GM21367 (cell line): Measurements from ENCODE around the gene CCDC142.
"Not testable (repeated sequence)": the region's sequence is repeated elsewhere in the genome, so short reads cannot be mapped to it uniquely, and the experiment has no call there.

Source experiments
- ATAC-seq: cut with Tn5 transposase; IDR thresholded peaks from one replicate; pipeline ENCODE4 v1.9.1; 2021; ENCODE audit not compliant: unreplicated experiment

Gene CCDC142

DNA sequence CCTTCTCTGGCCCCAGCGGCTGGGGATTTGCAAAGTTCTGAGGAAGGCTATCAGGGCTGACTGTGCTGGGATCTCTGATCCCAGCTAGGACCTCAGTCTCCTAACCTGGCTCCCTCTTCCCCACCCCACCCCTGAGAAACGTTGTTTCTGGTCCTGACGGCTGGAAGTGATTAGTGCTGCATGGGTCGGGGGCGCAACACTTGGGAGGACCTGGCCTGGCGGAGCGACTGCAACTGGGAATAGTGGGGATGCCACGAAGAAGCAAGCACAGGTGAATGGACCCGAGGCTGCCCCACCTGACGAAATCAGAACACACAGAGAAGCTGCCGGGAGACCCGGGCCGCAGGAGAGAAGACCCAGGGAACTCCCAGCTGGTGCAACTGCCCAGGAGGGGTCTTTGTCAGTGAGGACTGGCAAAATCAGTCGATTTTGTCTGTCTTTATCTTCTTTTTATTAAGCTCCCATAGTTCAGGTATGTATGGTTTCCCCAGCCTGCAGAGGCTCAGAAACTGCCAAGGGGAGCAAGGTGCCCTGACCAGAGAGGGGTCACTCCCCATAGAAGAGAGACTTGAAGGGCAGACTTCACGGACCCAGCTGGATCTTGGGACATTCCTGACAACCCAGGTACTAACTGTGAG, 17.3 kb upstream of the CCDC142 start:
- ATAC-seq, result no peak

GRCh38 chr2:74499267-74499939, 16.6 kb upstream of the CCDC142 start, which contains the start of gene LBX2:
LBX2 (minus strand) TSS chr2:74499603; CDS start chr2:74499537, 66 bp downstream.
- ATAC-seq, result no peak

DNA sequence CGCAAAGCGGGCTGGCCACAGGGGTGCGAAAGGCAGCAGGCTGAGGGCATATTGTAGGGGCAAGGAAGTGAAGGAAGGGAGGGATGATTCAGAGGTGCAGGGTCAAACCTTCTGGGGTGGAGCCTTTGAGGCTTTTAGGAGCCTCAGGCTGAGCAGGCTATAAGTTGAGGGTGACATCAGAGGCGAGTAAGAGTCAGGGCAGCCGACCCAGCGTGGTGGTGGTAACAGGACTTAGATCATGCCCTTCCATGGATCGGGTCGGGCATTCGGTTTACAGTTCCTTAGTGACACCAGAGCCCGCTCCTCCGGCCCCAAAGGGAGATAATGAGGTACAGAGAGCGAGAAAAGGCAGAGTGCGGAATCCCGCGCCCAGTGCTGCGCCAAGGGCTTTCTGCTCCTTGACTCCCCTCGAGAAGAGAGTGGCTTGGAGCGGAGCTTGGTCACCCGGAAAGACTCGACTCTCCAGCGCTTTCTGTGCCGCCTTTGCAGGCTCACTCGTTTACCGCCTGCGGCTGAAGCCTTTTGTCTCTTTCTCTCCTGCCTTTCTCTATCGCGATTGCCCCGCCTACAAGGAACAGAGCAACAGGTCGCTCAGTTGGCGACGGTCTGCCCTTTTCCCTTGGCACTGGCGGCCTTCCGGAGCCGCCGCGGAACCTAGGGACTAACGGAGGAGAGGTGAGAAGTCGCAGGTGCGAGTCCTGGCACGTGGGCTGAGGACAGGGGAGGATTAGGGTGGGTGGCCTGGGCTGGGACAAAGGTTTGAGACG, 15.9 kb upstream of the CCDC142 start:
- ATAC-seq, result no peak

DNA sequence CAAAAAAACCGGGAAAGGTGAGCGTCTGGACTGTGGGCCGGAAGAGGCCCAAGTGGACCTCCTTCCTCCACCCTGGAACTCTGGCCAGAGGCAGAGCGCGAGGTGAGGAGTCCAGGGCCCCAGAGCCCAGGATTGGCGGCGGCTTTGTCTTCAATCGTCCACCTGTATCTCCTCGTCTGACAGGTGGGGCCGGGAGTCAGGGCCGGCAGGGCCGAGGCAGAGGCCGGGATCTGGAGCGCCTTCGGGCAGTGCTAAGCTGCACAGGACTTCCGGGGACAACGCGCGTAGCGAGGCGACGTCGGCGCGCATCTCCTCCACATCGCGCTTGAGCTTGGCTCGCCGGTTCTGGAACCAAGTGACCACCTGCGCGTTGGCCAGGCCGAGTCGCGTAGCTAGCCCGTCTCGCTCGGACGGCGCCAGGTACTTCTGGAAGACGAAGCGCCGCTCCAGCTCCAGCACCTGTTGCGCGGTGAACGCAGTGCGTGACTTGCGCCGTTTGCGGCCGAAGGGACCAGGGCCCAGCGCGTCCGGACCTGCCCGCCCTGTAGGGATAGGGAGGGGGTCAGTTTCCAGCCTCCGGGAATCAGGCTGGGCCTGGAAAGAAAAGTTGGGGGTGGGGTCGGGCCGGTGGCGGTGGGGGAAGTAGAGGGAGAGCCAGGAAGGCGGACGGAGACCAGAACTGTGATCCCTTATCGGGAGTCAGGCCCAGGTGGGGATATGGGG, 15.1 kb upstream of the CCDC142 start:
- ATAC-seq, result no peak

DNA sequence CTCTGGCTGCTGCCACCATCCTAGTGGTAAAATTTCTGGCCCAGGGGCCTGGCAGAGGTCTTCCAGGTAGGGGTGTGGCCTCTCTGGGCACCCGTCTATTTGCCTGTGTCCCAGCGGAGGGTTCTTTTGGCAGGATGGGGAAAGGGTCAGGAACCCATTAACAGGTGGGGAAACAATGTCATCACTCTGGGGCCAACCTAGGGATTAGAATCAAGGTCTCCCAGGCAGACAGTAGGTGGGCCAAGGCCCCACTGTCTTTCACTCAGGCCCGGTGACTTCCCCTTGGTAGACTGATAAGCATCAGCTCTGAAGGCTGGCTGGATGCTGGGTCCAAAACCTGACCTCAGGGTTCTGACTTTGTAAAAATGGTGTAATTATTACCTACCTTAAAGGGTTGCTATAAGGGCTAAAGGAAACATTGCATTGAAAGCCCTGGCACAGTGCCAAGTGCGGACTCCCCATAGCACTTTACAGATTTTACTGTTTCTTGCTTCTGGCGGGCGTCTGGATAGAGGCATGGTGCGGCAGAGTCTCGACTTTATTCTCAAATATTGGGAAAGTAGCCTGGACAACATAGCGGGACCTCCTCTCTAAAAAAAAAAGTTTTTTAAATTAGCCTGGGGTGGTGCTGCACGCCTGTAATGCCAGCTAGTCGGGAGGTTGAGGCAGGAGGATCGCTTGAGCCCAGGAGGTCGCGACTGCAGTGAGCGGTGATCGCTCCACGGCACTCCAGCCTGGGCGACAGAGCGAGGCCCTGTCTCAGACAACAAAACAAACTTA, 14.4 kb upstream of the CCDC142 start:
- no peak for ATAC-seq

DNA sequence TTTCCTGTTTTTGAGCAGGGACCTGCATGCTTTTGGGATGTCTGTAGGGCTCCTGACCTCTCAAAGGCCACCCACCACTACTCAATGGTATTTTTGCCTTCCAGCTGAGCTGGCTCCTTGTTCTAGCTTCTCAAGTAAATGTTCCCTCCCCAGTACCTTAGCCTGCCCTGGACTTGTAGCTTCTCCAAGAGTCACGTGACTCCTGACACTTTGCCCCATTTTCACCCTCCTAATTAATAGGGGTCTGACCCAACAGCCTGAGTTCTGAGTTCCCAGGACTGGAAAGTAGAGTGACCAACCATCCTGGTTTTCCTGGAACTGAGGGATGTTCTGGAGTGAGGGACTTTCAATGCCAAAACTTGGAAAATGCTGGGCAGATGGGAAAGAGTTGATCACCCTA, 12.6 kb upstream of the CCDC142 start:
- no peak for ATAC-seq

DNA sequence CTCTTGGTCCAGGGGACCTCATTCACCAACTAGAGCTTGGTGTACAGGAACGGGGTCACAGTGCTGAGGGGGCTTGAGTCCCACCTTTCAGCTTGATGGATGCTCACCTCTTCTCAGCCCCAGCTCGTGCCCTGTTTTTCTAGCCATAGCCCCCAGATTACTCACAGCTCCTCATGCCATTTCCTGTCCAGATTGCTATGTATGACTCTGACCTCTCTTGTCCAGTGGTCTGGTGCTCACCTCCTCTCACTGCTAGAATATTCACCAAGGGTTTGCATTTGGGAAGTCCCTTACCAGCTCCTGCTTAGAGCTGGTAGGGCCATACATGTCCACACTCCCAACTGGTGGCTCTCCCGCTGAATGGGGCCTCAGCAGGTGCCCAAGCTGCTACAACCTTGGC, 10.7 kb upstream of the CCDC142 start:
- no peak for ATAC-seq

DNA sequence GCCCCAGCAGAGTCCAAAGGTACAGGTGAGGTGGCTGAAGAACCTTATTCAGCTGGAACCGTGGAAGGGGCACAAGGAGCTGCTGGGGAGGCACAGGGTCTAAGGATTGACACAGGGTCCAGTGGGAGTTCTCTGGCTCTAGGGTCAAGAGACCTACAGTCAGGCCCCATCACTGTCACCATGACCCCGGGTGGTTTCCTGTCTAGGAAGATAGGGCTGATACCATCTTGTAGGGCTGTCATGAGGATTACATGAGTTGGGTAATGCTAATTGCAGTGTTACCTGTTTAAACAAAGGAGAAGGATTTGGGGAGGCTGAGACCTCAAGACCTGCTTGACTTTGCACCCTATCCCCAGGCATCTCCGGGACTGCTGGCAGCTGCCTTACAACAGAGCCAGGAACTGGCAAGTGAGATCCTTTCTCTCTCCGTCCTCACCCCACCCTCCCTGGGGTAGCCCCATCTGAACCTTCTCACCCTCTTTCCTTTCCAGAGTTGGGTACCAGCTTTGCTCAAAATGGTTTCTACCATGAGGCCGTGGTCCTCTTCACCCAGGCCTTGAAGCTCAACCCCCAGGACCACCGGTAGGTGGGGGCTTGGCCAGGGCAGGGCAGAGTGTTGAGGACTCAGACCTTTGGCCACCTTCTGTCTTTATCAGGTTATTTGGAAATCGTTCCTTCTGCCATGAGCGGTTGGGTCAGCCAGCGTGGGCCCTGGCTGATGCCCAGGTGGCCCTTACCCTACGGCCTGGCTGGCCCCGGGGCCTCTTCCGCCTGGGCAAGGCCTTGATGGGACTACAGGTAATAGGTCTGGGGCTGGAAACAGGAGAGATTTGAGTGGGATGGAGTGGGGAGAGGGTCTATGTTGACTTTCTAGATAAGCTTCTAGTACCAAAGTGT, 9.1 kb upstream of the CCDC142 start:
- ATAC-seq, result no peak

- ATAC-seq, result no peak
Measured at GRCh38 chr2:74489906-74490305, 7.1 kb upstream of the CCDC142 start.

DNA sequence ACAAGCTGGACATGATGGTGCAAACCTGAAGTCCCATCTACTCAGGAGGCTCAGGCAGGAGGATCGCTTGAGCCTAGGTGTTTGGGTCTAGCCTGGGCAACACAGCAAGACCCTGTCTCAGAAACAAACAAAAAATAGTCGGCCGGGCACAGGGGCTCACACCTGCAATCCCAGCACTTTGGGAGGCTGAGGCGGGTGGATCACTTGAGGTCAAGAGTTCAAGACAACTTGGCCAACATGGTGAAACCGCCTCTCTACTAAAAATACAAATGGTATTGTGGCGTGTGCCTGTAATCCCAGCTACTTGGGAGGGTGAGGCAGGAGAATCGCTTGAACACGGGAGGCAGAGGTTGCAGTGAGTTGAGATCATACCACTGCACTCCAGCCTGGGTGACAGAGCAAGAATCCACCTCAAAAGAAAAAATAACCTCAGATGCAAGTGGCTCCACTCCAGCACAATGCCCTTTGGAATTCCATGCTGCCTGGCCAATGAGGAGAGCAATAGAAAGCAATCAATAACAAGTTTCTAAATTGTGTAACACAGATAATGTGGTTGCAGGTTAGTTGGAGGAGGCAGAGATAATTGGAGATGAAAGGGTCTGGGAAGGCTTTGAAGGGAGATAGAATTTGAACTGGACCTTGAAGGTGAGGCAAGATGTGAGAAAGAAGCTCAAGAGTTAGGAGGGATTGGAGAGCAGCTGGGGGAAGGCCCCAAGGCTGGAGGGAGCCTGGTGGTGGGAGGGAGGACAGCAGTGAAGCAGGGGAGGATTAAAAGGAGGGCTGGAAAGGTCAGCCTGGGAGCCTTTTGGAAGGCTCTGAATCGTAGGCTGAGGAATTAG, 6.1 kb upstream of the CCDC142 start:
- ATAC-seq, result no peak

DNA sequence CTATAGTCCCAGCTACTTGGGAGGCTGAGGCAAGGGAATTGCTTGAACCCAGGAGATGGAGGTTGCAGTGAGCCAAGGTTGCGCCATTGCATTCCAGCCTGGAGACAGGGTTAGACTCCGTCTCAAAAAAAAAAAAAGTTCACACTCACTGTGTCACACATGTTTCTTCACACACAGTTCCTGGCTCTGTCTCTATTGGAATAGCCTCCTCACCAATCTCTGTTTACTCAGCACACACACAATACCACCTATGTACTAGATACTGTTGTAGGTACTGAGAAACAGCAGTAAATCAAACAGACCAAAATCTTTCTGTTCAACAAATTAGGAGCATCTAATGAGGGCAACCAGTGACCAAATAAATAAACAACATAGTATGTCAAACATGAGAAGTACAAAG, 3.3 kb upstream of the CCDC142 start:
- no peak for ATAC-seq

- not testable (repeated sequence) for ATAC-seq
Measured at GRCh38 chr2:74483675-74484164, 922 bp upstream of the CCDC142 start.

GRCh38 chr2:74481961-74482800, 617 bp downstream of the CCDC142 start:
- peak; percentile 22 for ATAC-seq

DNA sequence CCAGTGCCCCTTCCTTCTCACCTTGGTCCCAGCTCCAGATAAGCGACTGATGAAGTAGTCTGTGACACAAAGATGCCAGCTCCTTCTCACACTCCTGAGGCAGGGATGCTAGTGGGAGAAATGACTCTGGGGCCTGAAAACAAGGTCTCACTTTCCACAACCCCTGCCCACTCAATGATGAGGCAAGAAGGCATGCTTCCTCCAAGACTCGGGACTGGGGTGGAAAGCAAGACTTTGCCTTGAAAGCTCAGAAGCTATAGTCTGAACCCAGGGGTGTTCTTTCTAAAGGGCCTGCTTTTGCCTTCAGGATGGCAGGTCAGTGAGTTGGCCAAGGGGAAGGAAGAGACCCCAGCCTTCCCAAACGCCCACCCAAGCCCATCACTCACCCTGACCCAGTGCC, 1.4 kb downstream of the CCDC142 start:
- no peak for ATAC-seq

DNA sequence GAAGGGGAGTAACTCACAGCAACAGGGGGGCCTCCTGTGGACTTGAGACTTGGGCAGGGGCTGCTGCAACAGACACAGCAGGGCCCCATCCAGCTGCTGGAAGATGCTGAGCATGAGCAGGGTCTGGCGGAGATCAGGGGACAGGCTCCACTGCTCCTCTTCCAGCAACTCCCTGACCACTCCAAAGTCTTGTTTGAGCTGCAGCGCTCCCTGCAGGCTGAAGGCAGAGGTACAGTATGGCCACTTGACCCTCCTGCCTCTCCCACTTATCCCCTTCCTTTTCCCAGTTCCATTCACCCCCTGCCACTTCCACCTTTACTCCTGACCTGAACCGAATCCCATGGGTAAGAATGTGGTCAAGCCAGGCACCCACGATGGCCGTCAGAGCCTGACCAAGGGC, 7.9 kb downstream of the CCDC142 start:
- ATAC-seq, result no peak

DNA sequence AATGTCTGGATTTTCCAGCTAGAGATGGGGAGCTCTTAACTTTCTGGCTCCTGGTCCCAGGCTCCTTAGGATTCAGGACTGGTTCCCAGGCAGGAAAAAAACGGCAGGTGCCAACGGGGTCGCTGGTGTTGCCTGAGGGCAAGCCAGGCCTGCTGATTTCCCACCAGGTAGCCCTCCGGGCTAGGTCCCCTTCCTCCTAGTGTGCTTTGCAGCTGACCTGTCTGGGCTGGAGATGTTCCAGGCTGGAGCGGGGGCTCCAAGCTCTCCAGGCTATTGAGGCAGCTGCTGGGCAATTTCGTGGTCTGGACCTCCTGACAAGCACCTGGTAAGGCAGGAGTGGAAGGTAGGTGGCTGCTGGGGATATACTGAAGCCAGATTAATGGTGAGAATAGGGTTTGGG, 8.3 kb downstream of the CCDC142 start:
- ATAC-seq, result no peak

GRCh38 chr2:74472945-74473258, 9.9 kb downstream of the CCDC142 start:
- ATAC-seq, result no peak
